ENCODE measurements around the gene GALNS.

DNA sequence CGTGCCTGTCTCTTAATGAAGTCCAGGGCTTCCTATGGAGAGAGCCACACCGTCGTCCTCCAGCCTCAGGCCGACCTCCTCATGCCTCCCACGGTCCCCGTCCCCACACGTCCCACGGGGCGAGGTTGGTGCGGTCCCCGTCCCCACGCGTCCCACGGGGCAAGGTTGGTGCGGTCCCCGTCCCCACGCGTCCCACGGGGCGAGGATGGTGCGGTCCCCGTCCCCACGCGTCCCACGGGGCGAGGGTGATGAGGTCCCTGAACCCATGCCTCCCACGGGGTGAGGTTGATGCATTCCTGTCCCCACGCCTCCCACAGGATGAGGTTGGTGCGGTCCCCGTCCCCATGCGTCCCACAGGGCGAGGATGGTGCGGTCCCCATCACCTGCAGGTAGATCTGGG, 20.9 kb downstream of the GALNS start:
- TF ChIP-seq, protein P1, sequence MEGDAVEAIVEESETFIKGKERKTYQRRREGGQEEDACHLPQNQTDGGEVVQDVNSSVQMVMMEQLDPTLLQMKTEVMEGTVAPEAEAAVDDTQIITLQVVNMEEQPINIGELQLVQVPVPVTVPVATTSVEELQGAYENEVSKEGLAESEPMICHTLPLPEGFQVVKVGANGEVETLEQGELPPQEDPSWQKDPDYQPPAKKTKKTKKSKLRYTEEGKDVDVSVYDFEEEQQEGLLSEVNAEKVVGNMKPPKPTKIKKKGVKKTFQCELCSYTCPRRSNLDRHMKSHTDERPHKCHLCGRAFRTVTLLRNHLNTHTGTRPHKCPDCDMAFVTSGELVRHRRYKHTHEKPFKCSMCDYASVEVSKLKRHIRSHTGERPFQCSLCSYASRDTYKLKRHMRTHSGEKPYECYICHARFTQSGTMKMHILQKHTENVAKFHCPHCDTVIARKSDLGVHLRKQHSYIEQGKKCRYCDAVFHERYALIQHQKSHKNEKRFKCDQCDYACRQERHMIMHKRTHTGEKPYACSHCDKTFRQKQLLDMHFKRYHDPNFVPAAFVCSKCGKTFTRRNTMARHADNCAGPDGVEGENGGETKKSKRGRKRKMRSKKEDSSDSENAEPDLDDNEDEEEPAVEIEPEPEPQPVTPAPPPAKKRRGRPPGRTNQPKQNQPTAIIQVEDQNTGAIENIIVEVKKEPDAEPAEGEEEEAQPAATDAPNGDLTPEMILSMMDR (IDR thresholded peaks at IDR 0.05), result no peak
- TF ChIP-seq POLR2AphosphoS5 (IDR thresholded peaks at IDR 0.05; ENCODE audit: low read depth, low read length), result no peak
- no peak for TF ChIP-seq SIN3A (IDR thresholded peaks at IDR 0.05; ENCODE audit: borderline replicate concordance, insufficient read depth, low read depth, low read length)
- TF ChIP-seq, protein P2, sequence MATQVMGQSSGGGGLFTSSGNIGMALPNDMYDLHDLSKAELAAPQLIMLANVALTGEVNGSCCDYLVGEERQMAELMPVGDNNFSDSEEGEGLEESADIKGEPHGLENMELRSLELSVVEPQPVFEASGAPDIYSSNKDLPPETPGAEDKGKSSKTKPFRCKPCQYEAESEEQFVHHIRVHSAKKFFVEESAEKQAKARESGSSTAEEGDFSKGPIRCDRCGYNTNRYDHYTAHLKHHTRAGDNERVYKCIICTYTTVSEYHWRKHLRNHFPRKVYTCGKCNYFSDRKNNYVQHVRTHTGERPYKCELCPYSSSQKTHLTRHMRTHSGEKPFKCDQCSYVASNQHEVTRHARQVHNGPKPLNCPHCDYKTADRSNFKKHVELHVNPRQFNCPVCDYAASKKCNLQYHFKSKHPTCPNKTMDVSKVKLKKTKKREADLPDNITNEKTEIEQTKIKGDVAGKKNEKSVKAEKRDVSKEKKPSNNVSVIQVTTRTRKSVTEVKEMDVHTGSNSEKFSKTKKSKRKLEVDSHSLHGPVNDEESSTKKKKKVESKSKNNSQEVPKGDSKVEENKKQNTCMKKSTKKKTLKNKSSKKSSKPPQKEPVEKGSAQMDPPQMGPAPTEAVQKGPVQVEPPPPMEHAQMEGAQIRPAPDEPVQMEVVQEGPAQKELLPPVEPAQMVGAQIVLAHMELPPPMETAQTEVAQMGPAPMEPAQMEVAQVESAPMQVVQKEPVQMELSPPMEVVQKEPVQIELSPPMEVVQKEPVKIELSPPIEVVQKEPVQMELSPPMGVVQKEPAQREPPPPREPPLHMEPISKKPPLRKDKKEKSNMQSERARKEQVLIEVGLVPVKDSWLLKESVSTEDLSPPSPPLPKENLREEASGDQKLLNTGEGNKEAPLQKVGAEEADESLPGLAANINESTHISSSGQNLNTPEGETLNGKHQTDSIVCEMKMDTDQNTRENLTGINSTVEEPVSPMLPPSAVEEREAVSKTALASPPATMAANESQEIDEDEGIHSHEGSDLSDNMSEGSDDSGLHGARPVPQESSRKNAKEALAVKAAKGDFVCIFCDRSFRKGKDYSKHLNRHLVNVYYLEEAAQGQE (IDR thresholded peaks at IDR 0.05; ENCODE audit: insufficient read depth in 1 of 2, low read depth in 2 of 2, low read length in 1 of 2), result no peak

All from Panc1 (cell line).